ENCODE data around the gene AAGAB.
"Not testable (repeated sequence)": the region's sequence is repeated elsewhere in the genome, so short reads cannot be mapped to it uniquely, and the experiment has no call there.

Gene AAGAB

DNA sequence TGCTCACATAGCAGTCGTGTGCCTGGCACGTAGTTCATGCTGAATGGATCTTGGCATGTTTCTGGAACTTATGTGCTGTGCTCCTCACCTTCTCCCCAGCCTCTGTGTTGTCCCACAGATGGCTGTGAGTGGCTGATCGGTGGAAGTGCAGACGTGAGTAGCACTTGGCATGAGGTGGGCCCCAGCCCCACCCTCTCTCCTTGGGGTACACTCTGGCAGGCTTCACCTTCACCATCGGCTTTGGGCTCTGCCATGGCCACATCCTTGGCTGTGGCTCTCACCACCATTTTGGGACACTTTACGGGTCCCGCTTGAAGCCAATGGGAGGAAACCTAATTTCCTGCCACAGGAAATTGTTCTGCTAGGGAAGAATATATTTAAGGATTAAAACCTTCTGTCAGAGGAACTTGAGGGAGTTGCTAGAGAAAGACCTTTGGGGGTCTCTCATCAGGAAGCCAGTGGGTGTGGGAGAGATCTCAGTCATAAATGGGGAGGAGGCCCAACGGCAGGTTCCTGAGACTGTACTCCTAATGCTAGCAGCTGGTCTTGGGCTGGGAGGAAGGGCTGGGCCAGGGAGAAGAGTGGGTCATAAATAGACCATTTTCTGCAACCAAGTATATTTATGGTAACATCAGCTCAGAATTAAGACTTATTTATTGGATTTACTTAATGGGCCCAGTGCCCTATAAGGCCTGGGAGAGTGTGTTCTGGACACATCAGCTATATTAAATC is 96.8 kb downstream of the AAGAB start:
- no peak for TF ChIP-seq CTCF (IDR thresholded peaks at IDR 0.05; ENCODE audit: borderline replicate concordance, insufficient read depth, low read depth, low read length)
- H3K4me3 ChIP-seq (ENCODE audit: low read depth, low read length), result no peak overlapping the region

DNA sequence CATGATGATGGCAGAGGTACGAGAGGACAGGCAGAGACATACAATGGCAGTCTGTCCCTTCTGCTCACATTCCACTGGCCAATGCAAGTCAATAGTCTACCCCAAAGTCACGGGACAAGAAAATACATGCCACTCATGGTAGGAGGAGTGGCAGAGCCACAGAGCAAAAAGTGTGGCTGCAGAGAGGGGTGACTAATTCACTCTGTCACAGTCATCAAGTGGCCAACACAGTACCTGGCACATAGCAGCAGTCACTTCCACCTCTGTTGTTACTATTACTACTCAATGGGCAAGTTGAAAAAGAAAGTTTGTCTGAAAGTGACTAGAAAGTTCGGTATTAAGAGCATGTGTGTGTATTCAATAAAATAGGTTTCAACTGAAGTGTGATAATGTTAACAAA is 97.6 kb downstream of the AAGAB start:
- no peak overlapping the region for H3K4me3 ChIP-seq (ENCODE audit: low read depth, low read length)
- TF ChIP-seq CTCF (IDR thresholded peaks at IDR 0.05; ENCODE audit: borderline replicate concordance, insufficient read depth, low read depth, low read length), result no peak

- no peak overlapping the region for H3K4me3 ChIP-seq (ENCODE audit: low read depth, low read length)
- no peak for TF ChIP-seq CTCF (IDR thresholded peaks at IDR 0.05; ENCODE audit: borderline replicate concordance, insufficient read depth, low read depth, low read length)
These were observed 98.0 kb downstream of the AAGAB start for GRCh38 chr15:67156426-67156825.

- TF ChIP-seq CTCF (IDR thresholded peaks at IDR 0.05; ENCODE audit: borderline replicate concordance, insufficient read depth, low read depth, low read length), result no peak
- H3K4me3 ChIP-seq (ENCODE audit: low read depth, low read length), result no peak overlapping the region
These were observed 100.2 kb downstream of the AAGAB start for GRCh38 chr15:67154249-67154648.

GRCh38 chr15:67153044-67153443 is 101.4 kb downstream of the AAGAB start:
- H3K4me3 ChIP-seq (ENCODE audit: low read depth, low read length), result not testable (repeated sequence)

- no peak overlapping the region for H3K4me3 ChIP-seq (ENCODE audit: low read depth, low read length)
- no peak for TF ChIP-seq CTCF (IDR thresholded peaks at IDR 0.05; ENCODE audit: borderline replicate concordance, insufficient read depth, low read depth, low read length)
These were observed 102.0 kb downstream of the AAGAB start for GRCh38 chr15:67152429-67152828.

Data from GM12875 (cell line).